HEK293 (cell line): ENCODE results near the gene AJM1.
A peak's percentile ranks its signal among the peaks of the same experiment; 100 is the strongest.

Source experiments
- CTCF ChIA-PET: fragments of 350-600 bp; formaldehyde crosslinking; extraction: SDS; loops from one replicate; lab custom pipeline; 2021; ENCODE audit warnings: antibody characterized with exemption; lab: Yijun Ruan, JAX
- POLR2A ChIA-PET: fragments of 300-600 bp; formaldehyde crosslinking; extraction: SDS; loops from one replicate; lab custom pipeline; 2020; ENCODE audit warnings: antibody characterized with exemption, inconsistent platforms; lab: Yijun Ruan, JAX
- H3K27ac ChIP-seq: fragments of 200-500 bp; sonication (Bioruptor generic); 2 replicates; pipeline ENCODE4 v1.5.1; 2014; ENCODE audit warnings: low read depth, low read length, control low read depth, inconsistent platforms; ENCODE audit errors: extremely low read depth
- H3K36me3 ChIP-seq, 2 experiments: fragments of 200-500 bp in 1 of 2; sonication (Bioruptor generic) in 1 of 2; 1 replicate in 1 of 2; 2 replicates in 1 of 2; pipeline ENCODE4 v1.5.1; 2014 to 2017; ENCODE audit warnings: inconsistent platforms in 2 of 2, low read length in 2 of 2; ENCODE audit not compliant: control insufficient read depth in 2 of 2, insufficient read depth in 1 of 2
- H3K4me1 ChIP-seq: fragments of 200-500 bp; sonication (Bioruptor generic); 2 replicates; pipeline ENCODE4 v1.5.1; 2014; ENCODE audit warnings: mild to moderate bottlenecking, low read length, inconsistent platforms; ENCODE audit not compliant: control insufficient read depth, insufficient read depth
- H3K4me3 ChIP-seq: 2 replicates; pipeline ENCODE4 v1.5.1; 2011; ENCODE audit warnings: low read depth, mild to moderate bottlenecking, control low read depth, low read length, moderate library complexity
- H3K9me3 ChIP-seq: fragments of 200-500 bp; sonication (Bioruptor generic); 2 replicates; pipeline ENCODE4 v1.5.1; 2014; ENCODE audit warnings: low read depth, low read length, inconsistent platforms; ENCODE audit not compliant: control insufficient read depth, insufficient read depth
- BCL11A ChIP-seq: fragments of 450-650 bp; formaldehyde crosslinking; IDR thresholded peaks from 2 replicates; pipeline ENCODE4 v1.5.1; 2016; ENCODE audit warnings: low read depth, missing biosample characterization, missing genetic modification characterization
- GLIS1 ChIP-seq: fragments of 450-650 bp; formaldehyde crosslinking; IDR thresholded peaks from 2 replicates; pipeline ENCODE4 v1.5.1; 2016; ENCODE audit warnings: missing biosample characterization, missing genetic modification characterization
- KLF1 ChIP-seq: fragments of 450-650 bp; formaldehyde crosslinking; IDR thresholded peaks from 2 replicates; pipeline ENCODE4 v1.5.1; 2016; ENCODE audit warnings: missing biosample characterization, missing genetic modification characterization
- KLF9 ChIP-seq: fragments of 450-650 bp; formaldehyde crosslinking; IDR thresholded peaks from 2 replicates; pipeline ENCODE4 v1.5.1; 2016; ENCODE audit warnings: missing biosample characterization, missing genetic modification characterization, low read depth
- OSR2 ChIP-seq: fragments of 450-650 bp; formaldehyde crosslinking; IDR thresholded peaks from 2 replicates; pipeline ENCODE4 v1.5.1; 2016; ENCODE audit warnings: missing biosample characterization, missing genetic modification characterization
- OVOL3 ChIP-seq: fragments of 450-650 bp; formaldehyde crosslinking; IDR thresholded peaks from 2 replicates; pipeline ENCODE4 v1.5.1; 2016; ENCODE audit warnings: missing biosample characterization, missing genetic modification characterization
- ZBTB1 ChIP-seq: fragments of 450-650 bp; formaldehyde crosslinking; IDR thresholded peaks from 2 replicates; pipeline ENCODE4 v1.5.1; 2016; ENCODE audit warnings: missing biosample characterization, missing genetic modification characterization
- ZBTB17 ChIP-seq: fragments of 450-650 bp; formaldehyde crosslinking; IDR thresholded peaks from 2 replicates; pipeline ENCODE4 v1.5.1; 2016; ENCODE audit warnings: missing biosample characterization, missing genetic modification characterization
- ZBTB8A ChIP-seq: fragments of 450-650 bp; formaldehyde crosslinking; IDR thresholded peaks from 2 replicates; pipeline ENCODE4 v1.5.1; 2016; ENCODE audit warnings: missing biosample characterization, missing genetic modification characterization
- ZNF155 ChIP-seq: fragments of 450-650 bp; formaldehyde crosslinking; IDR thresholded peaks from 2 replicates; pipeline ENCODE4 v1.5.1; 2016; ENCODE audit warnings: missing biosample characterization, missing genetic modification characterization
- ZNF335 ChIP-seq: fragments of 450-650 bp; formaldehyde crosslinking; conservative IDR thresholded peaks from 2 replicates; pipeline ENCODE4 v1.5.1; 2016; ENCODE audit warnings: missing biosample characterization, missing genetic modification characterization
- ZNF341 ChIP-seq: fragments of 450-650 bp; formaldehyde crosslinking; IDR thresholded peaks from 2 replicates; pipeline ENCODE4; 2016; ENCODE audit warnings: low read depth, missing biosample characterization, missing genetic modification characterization
- ZNF366 ChIP-seq: fragments of 450-650 bp; formaldehyde crosslinking; conservative IDR thresholded peaks from 2 replicates; pipeline ENCODE4 v1.5.1; 2016; ENCODE audit warnings: missing biosample characterization, missing genetic modification characterization
- ZNF76 ChIP-seq: fragments of 450-650 bp; formaldehyde crosslinking; IDR thresholded peaks from 2 replicates; pipeline ENCODE4; 2016; ENCODE audit warnings: low read depth, missing biosample characterization, missing genetic modification characterization, borderline replicate concordance
- TF ChIP-seq, protein P1 (sequence below): fragments of 450-650 bp; formaldehyde crosslinking; IDR thresholded peaks from 2 replicates; pipeline ENCODE4 v1.5.1; 2017; ENCODE audit warnings: missing biosample characterization, missing genetic modification characterization
- TF ChIP-seq, protein P2 (sequence below): sonication (generic); formaldehyde crosslinking; IDR thresholded peaks from 2 replicates; pipeline ENCODE4 v1.8.1; 2022; ENCODE audit warnings: mild to moderate bottlenecking, moderate library complexity, missing genetic modification reagents
- TF ChIP-seq, protein P3 (sequence below): fragments of 450-650 bp; formaldehyde crosslinking; IDR thresholded peaks from 2 replicates; pipeline ENCODE4 v1.5.1; 2016; ENCODE audit warnings: missing biosample characterization, missing genetic modification characterization
- TF ChIP-seq, protein P4 (sequence below): fragments of 450-650 bp; formaldehyde crosslinking; IDR thresholded peaks from 2 replicates; pipeline ENCODE4 v1.5.1; 2016; ENCODE audit warnings: missing biosample characterization, missing genetic modification characterization
- TF ChIP-seq, protein P5 (sequence below): fragments of 450-650 bp; formaldehyde crosslinking; optimal IDR thresholded peaks from 2 replicates; pipeline ENCODE3; 2016; ENCODE audit warnings: missing biosample characterization, mild to moderate bottlenecking, missing genetic modification characterization
- TF ChIP-seq, protein P6 (sequence below): fragments of 450-650 bp; formaldehyde crosslinking; IDR thresholded peaks from 2 replicates; pipeline ENCODE4 v1.5.1; 2016; ENCODE audit warnings: missing biosample characterization, missing genetic modification characterization
- TF ChIP-seq, protein P7 (sequence below): fragments of 450-650 bp; formaldehyde crosslinking; IDR thresholded peaks from 2 replicates; pipeline ENCODE4 v1.5.1; 2016; ENCODE audit warnings: missing biosample characterization, missing genetic modification characterization

AJM1 gene

DNA sequence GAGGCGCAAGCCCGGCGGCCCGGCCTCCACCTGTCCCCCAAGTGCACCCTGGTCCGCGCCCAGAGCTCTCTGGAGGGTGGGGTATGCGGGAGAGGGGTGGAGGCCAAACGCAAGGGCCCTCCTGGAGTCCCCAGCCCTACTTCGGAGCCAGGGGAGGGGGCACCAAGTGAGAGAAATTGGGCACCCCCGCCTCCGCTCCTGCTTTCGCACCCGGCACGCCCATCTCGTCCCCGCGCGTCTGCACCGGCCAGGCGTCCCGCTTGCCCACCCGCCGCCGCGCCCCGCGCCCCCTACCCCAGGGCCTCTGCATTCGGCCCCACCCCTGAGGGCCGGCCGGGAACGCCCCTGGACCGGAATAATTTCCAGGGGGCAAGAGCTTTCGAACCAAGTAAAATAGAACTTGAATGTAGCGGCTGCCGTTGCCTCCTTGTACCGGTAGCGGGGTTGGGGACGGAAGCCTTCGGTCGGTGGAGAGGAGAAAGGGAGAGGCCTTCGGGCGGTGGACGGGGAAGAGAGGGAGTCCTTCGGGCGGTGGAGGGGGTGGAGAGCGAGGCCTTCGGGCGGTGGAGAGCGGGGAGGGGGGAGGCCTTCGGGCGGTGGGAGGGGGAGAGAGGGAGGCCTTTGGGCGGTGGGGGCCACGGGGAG lies 6.2 kb downstream of the AJM1 start:
- peaks cover 0 to 27% of the 10 kb centered on the region in 2 experiments; a peak in 1 of 3 replicates for H3K36me3 ChIP-seq
- H3K4me1 ChIP-seq: 0 out of 2 replicates have a peak, but pooled peaks cover 4% of the 10 kb centered on the region
- no peaks in the 10 kb centered on the region for H3K9me3 ChIP-seq
- CTCF ChIA-PET: interaction anchor here (0.6 to 2.3 kb wide), 6 partner anchors 43 to 201 kb away, joined by 3 to 11 read pairs (median 4); partner anchors contain the start of gene LCN8
- H3K4me3 ChIP-seq: peak overlapping the region; percentile 57
- H3K27ac ChIP-seq: peak overlapping the region; percentile 94
- POLR2A ChIA-PET: interaction anchor here (0.6 to 2.0 kb wide), 15 partner anchors 10 to 187 kb away, joined by 3 to 17 read pairs (median 4); partner anchors contain the start of genes EDF1, PAXX and TRAF2
- peak; percentile 36; the same call in 1 of the 2 replicates for TF ChIP-seq ZNF366 (tag by site-specific recombination)
- TF ChIP-seq ZBTB1 (tag by site-specific recombination): peak; percentile 53; the same call in 1 of the 2 replicates
- TF ChIP-seq, protein P1, sequence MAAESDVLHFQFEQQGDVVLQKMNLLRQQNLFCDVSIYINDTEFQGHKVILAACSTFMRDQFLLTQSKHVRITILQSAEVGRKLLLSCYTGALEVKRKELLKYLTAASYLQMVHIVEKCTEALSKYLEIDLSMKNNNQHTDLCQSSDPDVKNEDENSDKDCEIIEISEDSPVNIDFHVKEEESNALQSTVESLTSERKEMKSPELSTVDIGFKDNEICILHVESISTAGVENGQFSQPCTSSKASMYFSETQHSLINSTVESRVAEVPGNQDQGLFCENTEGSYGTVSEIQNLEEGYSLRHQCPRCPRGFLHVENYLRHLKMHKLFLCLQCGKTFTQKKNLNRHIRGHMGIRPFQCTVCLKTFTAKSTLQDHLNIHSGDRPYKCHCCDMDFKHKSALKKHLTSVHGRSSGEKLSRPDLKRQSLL: no peak
- TF ChIP-seq, protein P2, sequence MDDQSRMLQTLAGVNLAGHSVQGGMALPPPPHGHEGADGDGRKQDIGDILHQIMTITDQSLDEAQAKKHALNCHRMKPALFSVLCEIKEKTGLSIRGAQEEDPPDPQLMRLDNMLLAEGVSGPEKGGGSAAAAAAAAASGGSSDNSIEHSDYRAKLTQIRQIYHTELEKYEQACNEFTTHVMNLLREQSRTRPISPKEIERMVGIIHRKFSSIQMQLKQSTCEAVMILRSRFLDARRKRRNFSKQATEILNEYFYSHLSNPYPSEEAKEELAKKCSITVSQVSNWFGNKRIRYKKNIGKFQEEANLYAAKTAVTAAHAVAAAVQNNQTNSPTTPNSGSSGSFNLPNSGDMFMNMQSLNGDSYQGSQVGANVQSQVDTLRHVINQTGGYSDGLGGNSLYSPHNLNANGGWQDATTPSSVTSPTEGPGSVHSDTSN (CRISPR knock-in tag): 0 out of 2 replicates have a peak, but pooled peaks have one; percentile 3
- 0 out of 2 replicates have a peak, but pooled peaks have one; percentile 6 for TF ChIP-seq OVOL3
- TF ChIP-seq OSR2 (tag by site-specific recombination): 0 out of 2 replicates have a peak, but pooled peaks have one; percentile 7
- peak; percentile 7; the same call in 1 of the 2 replicates for TF ChIP-seq ZNF341 (tag by site-specific recombination)
- TF ChIP-seq ZBTB8A (tag by site-specific recombination): peak; percentile 48
- TF ChIP-seq, protein P3, sequence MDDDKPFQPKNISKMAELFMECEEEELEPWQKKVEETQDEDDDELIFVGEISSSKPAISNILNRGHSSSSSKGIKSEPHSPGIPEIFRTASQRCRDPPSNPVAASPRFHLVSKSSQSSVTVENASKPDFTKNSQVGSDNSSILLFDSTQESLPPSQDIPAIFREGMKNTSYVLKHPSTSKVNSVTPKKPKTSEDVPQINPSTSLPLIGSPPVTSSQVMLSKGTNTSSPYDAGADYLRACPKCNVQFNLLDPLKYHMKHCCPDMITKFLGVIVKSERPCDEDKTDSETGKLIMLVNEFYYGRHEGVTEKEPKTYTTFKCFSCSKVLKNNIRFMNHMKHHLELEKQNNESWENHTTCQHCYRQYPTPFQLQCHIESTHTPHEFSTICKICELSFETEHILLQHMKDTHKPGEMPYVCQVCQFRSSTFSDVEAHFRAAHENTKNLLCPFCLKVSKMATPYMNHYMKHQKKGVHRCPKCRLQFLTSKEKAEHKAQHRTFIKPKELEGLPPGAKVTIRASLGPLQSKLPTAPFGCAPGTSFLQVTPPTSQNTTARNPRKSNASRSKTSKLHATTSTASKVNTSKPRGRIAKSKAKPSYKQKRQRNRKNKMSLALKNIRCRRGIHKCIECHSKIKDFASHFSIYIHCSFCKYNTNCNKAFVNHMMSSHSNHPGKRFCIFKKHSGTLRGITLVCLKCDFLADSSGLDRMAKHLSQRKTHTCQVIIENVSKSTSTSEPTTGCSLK (tag by site-specific recombination): no peak
- peak; percentile 70 for TF ChIP-seq KLF9 (tag by site-specific recombination)
- TF ChIP-seq, protein P4, sequence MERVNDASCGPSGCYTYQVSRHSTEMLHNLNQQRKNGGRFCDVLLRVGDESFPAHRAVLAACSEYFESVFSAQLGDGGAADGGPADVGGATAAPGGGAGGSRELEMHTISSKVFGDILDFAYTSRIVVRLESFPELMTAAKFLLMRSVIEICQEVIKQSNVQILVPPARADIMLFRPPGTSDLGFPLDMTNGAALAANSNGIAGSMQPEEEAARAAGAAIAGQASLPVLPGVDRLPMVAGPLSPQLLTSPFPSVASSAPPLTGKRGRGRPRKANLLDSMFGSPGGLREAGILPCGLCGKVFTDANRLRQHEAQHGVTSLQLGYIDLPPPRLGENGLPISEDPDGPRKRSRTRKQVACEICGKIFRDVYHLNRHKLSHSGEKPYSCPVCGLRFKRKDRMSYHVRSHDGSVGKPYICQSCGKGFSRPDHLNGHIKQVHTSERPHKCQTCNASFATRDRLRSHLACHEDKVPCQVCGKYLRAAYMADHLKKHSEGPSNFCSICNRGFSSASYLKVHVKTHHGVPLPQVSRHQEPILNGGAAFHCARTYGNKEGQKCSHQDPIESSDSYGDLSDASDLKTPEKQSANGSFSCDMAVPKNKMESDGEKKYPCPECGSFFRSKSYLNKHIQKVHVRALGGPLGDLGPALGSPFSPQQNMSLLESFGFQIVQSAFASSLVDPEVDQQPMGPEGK: peak; percentile 63
- TF ChIP-seq, protein P5, sequence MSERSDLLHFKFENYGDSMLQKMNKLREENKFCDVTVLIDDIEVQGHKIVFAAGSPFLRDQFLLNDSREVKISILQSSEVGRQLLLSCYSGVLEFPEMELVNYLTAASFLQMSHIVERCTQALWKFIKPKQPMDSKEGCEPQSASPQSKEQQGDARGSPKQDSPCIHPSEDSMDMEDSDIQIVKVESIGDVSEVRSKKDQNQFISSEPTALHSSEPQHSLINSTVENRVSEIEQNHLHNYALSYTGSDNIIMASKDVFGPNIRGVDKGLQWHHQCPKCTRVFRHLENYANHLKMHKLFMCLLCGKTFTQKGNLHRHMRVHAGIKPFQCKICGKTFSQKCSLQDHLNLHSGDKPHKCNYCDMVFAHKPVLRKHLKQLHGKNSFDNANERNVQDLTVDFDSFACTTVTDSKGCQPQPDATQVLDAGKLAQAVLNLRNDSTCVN (tag by site-specific recombination): peak; percentile 80
- peak; percentile 82; the same call in 1 of the 2 replicates for TF ChIP-seq ZNF76 (tag by site-specific recombination)
- no peak for TF ChIP-seq ZBTB17 (tag by site-specific recombination)
- TF ChIP-seq BCL11A (tag by site-specific recombination): 0 out of 2 replicates have a peak, but pooled peaks have one; percentile 0
- TF ChIP-seq, protein P6, sequence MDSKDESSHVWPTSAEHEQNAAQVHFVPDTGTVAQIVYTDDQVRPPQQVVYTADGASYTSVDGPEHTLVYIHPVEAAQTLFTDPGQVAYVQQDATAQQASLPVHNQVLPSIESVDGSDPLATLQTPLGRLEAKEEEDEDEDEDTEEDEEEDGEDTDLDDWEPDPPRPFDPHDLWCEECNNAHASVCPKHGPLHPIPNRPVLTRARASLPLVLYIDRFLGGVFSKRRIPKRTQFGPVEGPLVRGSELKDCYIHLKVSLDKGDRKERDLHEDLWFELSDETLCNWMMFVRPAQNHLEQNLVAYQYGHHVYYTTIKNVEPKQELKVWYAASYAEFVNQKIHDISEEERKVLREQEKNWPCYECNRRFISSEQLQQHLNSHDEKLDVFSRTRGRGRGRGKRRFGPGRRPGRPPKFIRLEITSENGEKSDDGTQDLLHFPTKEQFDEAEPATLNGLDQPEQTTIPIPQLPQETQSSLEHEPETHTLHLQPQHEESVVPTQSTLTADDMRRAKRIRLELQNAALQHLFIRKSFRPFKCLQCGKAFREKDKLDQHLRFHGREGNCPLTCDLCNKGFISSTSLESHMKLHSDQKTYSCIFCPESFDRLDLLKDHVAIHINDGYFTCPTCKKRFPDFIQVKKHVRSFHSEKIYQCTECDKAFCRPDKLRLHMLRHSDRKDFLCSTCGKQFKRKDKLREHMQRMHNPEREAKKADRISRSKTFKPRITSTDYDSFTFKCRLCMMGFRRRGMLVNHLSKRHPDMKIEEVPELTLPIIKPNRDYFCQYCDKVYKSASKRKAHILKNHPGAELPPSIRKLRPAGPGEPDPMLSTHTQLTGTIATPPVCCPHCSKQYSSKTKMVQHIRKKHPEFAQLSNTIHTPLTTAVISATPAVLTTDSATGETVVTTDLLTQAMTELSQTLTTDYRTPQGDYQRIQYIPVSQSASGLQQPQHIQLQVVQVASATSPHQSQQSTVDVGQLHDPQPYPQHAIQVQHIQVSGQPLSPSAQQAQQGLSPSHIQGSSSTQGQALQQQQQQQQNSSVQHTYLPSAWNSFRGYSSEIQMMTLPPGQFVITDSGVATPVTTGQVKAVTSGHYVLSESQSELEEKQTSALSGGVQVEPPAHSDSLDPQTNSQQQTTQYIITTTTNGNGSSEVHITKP (tag by site-specific recombination): peak; percentile 50; the same call in 1 of the 2 replicates
- peak; percentile 74 for TF ChIP-seq GLIS1
- TF ChIP-seq KLF1 (tag by site-specific recombination): peak; percentile 92
- peak; percentile 32; the same call in 1 of the 2 replicates for TF ChIP-seq ZNF335 (tag by site-specific recombination)
- no peak for TF ChIP-seq ZNF155 (tag by site-specific recombination)
- TF ChIP-seq, protein P7, sequence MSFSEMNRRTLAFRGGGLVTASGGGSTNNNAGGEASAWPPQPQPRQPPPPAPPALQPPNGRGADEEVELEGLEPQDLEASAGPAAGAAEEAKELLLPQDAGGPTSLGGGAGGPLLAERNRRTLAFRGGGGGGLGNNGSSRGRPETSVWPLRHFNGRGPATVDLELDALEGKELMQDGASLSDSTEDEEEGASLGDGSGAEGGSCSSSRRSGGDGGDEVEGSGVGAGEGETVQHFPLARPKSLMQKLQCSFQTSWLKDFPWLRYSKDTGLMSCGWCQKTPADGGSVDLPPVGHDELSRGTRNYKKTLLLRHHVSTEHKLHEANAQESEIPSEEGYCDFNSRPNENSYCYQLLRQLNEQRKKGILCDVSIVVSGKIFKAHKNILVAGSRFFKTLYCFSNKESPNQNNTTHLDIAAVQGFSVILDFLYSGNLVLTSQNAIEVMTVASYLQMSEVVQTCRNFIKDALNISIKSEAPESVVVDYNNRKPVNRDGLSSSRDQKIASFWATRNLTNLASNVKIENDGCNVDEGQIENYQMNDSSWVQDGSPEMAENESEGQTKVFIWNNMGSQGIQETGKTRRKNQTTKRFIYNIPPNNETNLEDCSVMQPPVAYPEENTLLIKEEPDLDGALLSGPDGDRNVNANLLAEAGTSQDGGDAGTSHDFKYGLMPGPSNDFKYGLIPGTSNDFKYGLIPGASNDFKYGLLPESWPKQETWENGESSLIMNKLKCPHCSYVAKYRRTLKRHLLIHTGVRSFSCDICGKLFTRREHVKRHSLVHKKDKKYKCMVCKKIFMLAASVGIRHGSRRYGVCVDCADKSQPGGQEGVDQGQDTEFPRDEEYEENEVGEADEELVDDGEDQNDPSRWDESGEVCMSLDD (tag by site-specific recombination): peak; percentile 62
